ENCODE measurements around the gene BHLHA15. TPM values are rescaled to one million over a fixed set of nuclear protein-coding genes. Genes with fewer than 3 reads are reported as not detected.

The BHLHA15 gene
- total and polyA plus RNA-seq, 2 of the 13 experiments (the other 11 are each of a cell fraction or from before 2014, with no cell fraction given), result 1.9 to 6.1 TPM

DNA sequence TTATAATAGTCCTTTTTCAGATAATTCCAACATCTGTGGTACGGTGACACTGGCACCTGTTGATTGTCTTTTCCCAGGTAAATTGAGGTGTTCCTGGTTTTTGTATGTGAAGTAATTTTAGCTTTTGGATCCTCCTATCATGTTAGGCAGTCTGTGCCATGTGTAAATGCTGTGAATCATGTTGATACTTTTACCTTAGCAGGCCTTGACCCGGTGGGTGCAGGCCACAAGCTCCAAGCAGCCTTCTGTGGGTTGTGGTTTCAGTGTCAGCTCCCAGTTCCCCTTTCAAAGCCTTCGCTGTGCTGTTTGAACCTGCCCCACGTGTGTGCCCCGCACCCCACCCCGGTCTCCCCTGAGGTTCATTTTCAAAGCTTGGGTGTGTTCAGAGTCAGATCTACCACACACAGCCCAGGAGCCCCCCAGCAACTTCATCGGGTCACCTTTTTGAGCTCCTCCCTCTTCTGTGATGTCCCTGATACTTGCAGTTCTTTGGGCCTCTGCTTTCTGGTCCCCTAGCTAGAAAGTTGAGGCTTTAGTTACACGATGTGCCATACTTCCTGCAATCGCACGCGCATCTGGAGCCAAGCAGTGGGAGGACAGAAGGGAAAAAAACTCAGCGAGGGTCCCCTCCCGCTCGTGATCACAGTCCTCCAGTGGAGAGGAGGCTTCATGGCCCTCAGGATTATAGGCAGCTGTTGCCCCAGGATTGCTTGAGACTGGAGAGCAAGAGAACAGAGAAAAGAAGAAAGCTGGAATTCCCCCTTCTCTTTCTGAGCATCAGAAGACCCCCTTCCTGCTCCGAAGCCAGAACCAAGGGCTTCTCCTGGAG is 8.7 kb upstream of the BHLHA15 start:
- Histone ChIP-seq H2AFZ (ENCODE audit: low read length) (no peak overlapping the region), H3K4me2 (ENCODE audit: low read depth, low read length) (no peak overlapping the region), H3K4me1 (ENCODE audit: insufficient read depth, low read length) (peaks cover 10% of the 10 kb centered on the region), H3K4me3 (replicated peaks in 1 of 3; ENCODE audit: insufficient read depth in 1 of 3, low read depth in 2 of 3, low read length in 3 of 3) (no peak overlapping the region), H3K36me3 (replicated peaks in 1 of 2; ENCODE audit: control insufficient read depth in 1 of 2, insufficient read depth in 2 of 2, low read length in 2 of 2) (peaks cover 21 to 53% of the 10 kb centered on the region in 2 experiments; a peak in 4 of 5 replicates), H3K27me3 (ENCODE audit: control insufficient read depth in 1 of 2, insufficient read depth in 2 of 2, low read length in 2 of 2) (no peaks in the 10 kb centered on the region), H3K9ac (ENCODE audit: insufficient read depth, low read depth, low read length) (no peak overlapping the region), H3K79me2 (ENCODE audit: insufficient read depth, low read length) (peaks cover 10% of the 10 kb centered on the region), H3K9me3 (ENCODE audit: low read length) (no peaks in the 10 kb centered on the region), H3K27ac (ENCODE audit: extremely low read length, insufficient read depth, low read length) (no peak overlapping the region), H4K20me1 (ENCODE audit: insufficient read depth, low read length) (peaks cover 10% of the 10 kb centered on the region; the same call in 1 of the 2 replicates)
- DNase-seq (ENCODE audit: low spot score), result no peak
- ChIA-PET POLR2A (no interaction called here), CTCF (ENCODE audit: low intra/inter-chr PET ratio, low total read pairs) (no interaction called here)
- in situ Hi-C loops (cut with HindIII; ENCODE audit: extremely low pct_ligation_motif_present, low pct_unique_long_range_greater_than_20kb) (no loop called here), intact Hi-C loops (cut with micrococcal nuclease; ENCODE audit: unreplicated experiment) (no loop called here)
- no peak; the same call in 2 of the 3 replicates for ATAC-seq
- FAIRE-seq, result no peak
- 95% methylated on average over 15 of the region's 15 CpGs for WGBS (ENCODE audit: low lambda C conversion rate)
- TF ChIP-seq ZNF777 (CRISPR knock-in tag; IDR thresholded peaks at IDR 0.05), result no peak
- no peak for TF ChIP-seq RFX3 (CRISPR knock-in tag; IDR thresholded peaks at IDR 0.05)
- TF ChIP-seq MBNL3 (CRISPR knock-in tag; conservative IDR thresholded peaks at IDR 0.05), result no peak
- TF ChIP-seq ATM (IDR thresholded peaks at IDR 0.05; ENCODE audit: borderline replicate concordance), result no peak
- no peak for TF ChIP-seq ZNF33A (CRISPR knock-in tag; IDR thresholded peaks at IDR 0.05; ENCODE audit: borderline replicate concordance)
- no peak for TF ChIP-seq IRX3 (CRISPR knock-in tag; IDR thresholded peaks at IDR 0.05; ENCODE audit: borderline replicate concordance, low read depth)
- TF ChIP-seq, protein P1, sequence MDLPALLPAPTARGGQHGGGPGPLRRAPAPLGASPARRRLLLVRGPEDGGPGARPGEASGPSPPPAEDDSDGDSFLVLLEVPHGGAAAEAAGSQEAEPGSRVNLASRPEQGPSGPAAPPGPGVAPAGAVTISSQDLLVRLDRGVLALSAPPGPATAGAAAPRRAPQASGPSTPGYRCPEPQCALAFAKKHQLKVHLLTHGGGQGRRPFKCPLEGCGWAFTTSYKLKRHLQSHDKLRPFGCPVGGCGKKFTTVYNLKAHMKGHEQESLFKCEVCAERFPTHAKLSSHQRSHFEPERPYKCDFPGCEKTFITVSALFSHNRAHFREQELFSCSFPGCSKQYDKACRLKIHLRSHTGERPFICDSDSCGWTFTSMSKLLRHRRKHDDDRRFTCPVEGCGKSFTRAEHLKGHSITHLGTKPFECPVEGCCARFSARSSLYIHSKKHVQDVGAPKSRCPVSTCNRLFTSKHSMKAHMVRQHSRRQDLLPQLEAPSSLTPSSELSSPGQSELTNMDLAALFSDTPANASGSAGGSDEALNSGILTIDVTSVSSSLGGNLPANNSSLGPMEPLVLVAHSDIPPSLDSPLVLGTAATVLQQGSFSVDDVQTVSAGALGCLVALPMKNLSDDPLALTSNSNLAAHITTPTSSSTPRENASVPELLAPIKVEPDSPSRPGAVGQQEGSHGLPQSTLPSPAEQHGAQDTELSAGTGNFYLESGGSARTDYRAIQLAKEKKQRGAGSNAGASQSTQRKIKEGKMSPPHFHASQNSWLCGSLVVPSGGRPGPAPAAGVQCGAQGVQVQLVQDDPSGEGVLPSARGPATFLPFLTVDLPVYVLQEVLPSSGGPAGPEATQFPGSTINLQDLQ (CRISPR knock-in tag; IDR thresholded peaks at IDR 0.05), result no peak
- TF ChIP-seq SIN3A (IDR thresholded peaks at IDR 0.05; ENCODE audit: borderline replicate concordance, low read depth, low read length), result no peak
- TF ChIP-seq SRSF9 (IDR thresholded peaks at IDR 0.05; ENCODE audit: borderline replicate concordance, insufficient read depth, low read depth, low read length, poor library complexity, severe bottlenecking), result no peak
- BruUV-seq (replicated peaks), result no TSS peak

Measured in HepG2 (cell line).